Subcutaneous preadipocyte (primary cell): Measurements from ENCODE around the gene KCNC2. TPM values are rescaled to one million over a fixed set of nuclear protein-coding genes. Genes with fewer than 3 reads are reported as not detected.

Experiments
- total RNA-seq: library from RNA; depleted of rRNA; stranded (reverse); fragments of >200 nt; gene quantifications from 2 replicates; pipeline ENCODE4 v1.2.3, GENCODE V29; 2012

Gene KCNC2
- total RNA-seq, result not detected in 2 replicates

DNA sequence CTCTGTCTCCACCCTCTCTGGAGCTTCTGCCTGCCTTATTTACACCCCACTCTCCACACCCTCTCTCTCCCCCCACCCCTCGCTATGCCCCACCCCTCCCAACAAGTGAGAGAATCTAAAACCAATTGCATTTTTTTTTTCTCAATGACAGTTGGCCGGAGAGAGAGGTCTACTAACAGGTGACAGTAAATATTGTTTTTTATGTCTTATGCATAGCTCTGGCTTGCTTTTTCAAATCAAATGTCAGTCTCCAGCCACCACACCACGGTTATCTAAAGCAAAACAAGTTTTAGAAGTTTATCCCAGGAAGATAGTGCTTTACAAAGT, at the start of gene KCNC2:
Gene KCNC2 (minus strand): TSS at position 28 of the 327 bp plus-strand sequence.

Other genes with a start within 250 kb of the KCNC2 start
- 4.8 and 5.3 TPM in 2 replicates for gene CAPS2, start 120.5 kb upstream of the KCNC2 start, total RNA-seq
- gene GLIPR1L1, start 124.8 kb upstream of the KCNC2 start, total RNA-seq, result not detected in 2 replicates
- gene GLIPR1L2, start 181.2 kb upstream of the KCNC2 start, total RNA-seq, result 0.37 and 0.39 TPM in 2 replicates